Measurements from ENCODE around the gene PARP3.

DNA sequence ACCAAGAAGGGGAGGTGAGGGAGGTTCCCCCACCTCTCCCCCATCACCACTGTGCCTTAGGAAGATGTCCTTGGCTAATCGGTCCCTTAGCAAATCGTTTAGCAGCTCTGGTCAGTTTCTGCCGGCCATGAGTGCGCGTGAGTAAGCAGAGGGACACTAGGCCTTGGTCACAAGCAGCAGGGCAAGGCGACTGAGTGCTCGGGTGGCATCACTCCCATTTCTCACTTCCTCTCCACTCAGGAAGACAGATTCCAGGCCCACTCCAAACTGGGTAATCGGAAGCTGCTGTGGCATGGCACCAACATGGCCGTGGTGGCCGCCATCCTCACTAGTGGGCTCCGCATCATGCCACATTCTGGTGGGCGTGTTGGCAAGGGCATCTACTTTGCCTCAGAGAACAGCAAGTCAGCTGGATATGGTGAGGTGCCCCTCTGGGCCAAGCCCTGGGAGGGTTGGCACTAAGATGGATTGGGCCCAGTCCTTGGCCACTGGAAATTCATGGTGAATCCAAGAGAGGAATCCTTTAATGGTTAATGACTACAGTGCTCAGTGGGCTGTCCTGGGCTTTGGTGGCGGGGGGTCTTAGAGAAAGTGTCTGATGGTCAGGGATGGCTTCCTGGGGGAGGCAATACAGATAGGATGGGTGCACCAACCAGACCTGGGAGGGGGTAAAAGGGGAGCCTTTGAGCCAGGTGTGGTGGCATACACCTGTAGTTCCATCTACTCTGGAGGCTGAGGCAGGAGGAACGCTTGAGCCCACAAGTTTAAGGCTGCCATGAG, 4.0 kb downstream of the PARP3 start:
- TF ChIP-seq ESRRA (IDR thresholded peaks at IDR 0.05; ENCODE audit: borderline replicate concordance, low read depth) (no peak), HNRNPLL (IDR thresholded peaks at IDR 0.05; ENCODE audit: low read depth, low read length, poor library complexity, severe bottlenecking) (no peak), ZFP36 (IDR thresholded peaks at IDR 0.05; ENCODE audit: low read depth, low read length, partially characterized antibody) (no peak), PATZ1 (CRISPR knock-in tag; IDR thresholded peaks at IDR 0.05; ENCODE audit: borderline replicate concordance) (no peak)
